A673 (cell line): ENCODE measurements around the gene SPI1.

Experiments used
- CTCF ChIP-seq: fragments of 300-800, 200-600 bp; sonication (generic); conservative IDR thresholded peaks from 2 replicates; pipeline ENCODE4 v1.5.1; 2017; ENCODE audit warnings: low read depth, mild to moderate bottlenecking, antibody characterized with exemption, low read length, moderate library complexity, mixed read lengths
- EZH2 ChIP-seq: fragments of 200-600 bp; sonication (generic); IDR thresholded peaks from 2 replicates; pipeline ENCODE4 v1.6.1; 2017; ENCODE audit warnings: borderline replicate concordance, low read depth, mild to moderate bottlenecking, mixed read lengths, antibody characterized with exemption, low read length; ENCODE audit not compliant: poor library complexity, severe bottlenecking

- no peak for TF ChIP-seq CTCF
- no peak for TF ChIP-seq EZH2
These were observed 39.7 kb downstream of the SPI1 start for GRCh38 chr11:47338396-47339241.
